Sigmoid colon (tissue), 4 donors: ENCODE measurements around the gene E2F6.

ENCODE experiments used
- POLR2A ChIP-seq, 2 donors: fragments of 450-650 bp; IDR thresholded peaks; one replicate each; pipeline ENCODE4 v1.6.1; 2016; ENCODE audit warnings: antibody characterized with exemption in 2 of 2, mild to moderate bottlenecking in 2 of 2, moderate library complexity in 2 of 2
- POLR2AphosphoS5 ChIP-seq, 4 donors: sonication (generic); formaldehyde crosslinking; IDR thresholded peaks; one replicate each; pipeline ENCODE4 v1.6.1; 2017; ENCODE audit warnings: antibody characterized with exemption in 4 of 4
- TF ChIP-seq, protein P1 (sequence below), 4 experiments: fragments of 450-650 bp in 3 of 4; fragments of 200-600 bp in 1 of 4; IDR thresholded peaks; one replicate each; pipeline ENCODE4 v1.5.1; 2016 to 2019; ENCODE audit warnings: antibody characterized with exemption in 4 of 4, mild to moderate bottlenecking in 3 of 4, moderate library complexity in 2 of 4

- TF ChIP-seq, protein P1, sequence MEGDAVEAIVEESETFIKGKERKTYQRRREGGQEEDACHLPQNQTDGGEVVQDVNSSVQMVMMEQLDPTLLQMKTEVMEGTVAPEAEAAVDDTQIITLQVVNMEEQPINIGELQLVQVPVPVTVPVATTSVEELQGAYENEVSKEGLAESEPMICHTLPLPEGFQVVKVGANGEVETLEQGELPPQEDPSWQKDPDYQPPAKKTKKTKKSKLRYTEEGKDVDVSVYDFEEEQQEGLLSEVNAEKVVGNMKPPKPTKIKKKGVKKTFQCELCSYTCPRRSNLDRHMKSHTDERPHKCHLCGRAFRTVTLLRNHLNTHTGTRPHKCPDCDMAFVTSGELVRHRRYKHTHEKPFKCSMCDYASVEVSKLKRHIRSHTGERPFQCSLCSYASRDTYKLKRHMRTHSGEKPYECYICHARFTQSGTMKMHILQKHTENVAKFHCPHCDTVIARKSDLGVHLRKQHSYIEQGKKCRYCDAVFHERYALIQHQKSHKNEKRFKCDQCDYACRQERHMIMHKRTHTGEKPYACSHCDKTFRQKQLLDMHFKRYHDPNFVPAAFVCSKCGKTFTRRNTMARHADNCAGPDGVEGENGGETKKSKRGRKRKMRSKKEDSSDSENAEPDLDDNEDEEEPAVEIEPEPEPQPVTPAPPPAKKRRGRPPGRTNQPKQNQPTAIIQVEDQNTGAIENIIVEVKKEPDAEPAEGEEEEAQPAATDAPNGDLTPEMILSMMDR (IDR thresholded peaks at IDR 0.05), result no peak
- TF ChIP-seq POLR2AphosphoS5 (IDR thresholded peaks at IDR 0.05), result no peak
- TF ChIP-seq POLR2A (IDR thresholded peaks at IDR 0.05), result no peak
These were observed 15.4 kb upstream of the E2F6 start for GRCh38 chr2:11481426-11481788.
